ENCODE data around the gene EPS15. TPM values are rescaled to one million over a fixed set of nuclear protein-coding genes. Genes with fewer than 3 reads are reported as not detected.

Gene EPS15
- total RNA-seq = 10 to 100 TPM; 56.7 to 58.2 TPM

GRCh38 chr1:51519048-51519864, at the start of gene EPS15:
Gene EPS15 (minus strand): TSS chr1:51519266. CDS start chr1:51519231, 35 bp downstream.

GRCh38 chr1:51330331-51331201, 188.5 kb downstream of the EPS15 start, which contains the start of gene TTC39A:
Gene TTC39A (minus strand): TSS chr1:51330562. CDS start chr1:51330477, 85 bp downstream.

Other genes with a start within 250 kb of the EPS15 start
- not detected for gene TTC39A, start 188.7 kb downstream of the EPS15 start, total RNA-seq
- gene OSBPL9, start 97.8 kb upstream of the EPS15 start, total RNA-seq = 10 to 100 TPM; 43.0 to 44.3 TPM

All from activated naive CD4-positive, alpha-beta T cell treated with anti-CD3 and anti-CD28 coated beads, Interleukin-2, amount 10 ng/mL, durations not matched to agents 5 hours and 36 hours (primary cell).